T-helper 1 cell (primary cell): ENCODE results near the gene GATA2.

ENCODE experiments used
- DNase-seq, 5 donors: peaks; one replicate each; pipeline ENCODE4 v3.0.0-alpha.2; 2012 to 2020
- total RNA-seq, 4 donors: gene quantifications; one replicate each; lab custom pipeline; 2026; lab: John Stamatoyannopoulos, UW

The GATA2 gene
- 0 to 0.30 (median 0.16) reads per million in 4 donors for total RNA-seq

DNA sequence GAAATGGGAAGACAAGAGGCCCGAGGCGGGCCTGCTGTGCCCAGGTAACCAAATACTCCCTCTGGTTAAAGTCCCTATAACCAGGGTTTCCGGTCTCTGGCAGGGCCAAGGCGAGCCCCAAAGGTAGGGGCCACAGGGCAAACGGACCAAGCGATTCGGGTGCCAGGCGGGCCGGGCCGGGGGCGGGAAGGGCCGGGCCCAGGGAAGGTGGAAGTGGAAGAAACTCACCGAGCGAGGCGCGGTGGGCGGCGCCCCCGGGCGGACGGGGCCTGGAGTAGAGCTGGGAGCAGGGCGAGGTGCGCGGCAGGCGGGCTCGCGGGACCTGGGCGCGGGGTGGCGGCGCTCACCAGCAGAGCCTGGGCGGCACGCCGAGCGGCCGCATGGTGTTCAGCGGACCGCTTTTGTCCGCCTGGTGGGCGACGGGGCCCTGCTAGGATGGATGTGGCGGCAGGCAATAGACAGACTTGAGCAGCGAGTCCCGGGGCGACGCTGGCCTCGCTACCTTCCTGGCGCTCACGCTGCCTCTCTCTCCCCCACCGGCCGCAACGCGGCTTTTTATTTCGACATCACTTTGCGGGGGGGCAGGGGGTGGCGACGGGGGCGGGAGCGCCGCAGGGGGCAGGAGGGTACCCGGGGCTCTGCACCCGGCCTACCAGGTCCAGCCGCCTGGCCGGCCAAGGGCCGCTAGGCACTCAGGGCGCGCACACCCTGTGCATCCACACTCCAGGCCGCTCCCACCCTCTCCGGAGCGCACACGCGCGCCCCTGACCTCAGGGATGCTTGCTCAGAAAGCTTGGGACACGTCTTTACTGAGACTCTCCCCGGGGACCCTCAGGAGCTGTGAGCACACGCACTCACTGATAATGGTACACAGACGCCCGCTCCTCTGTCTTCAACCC is at the start of gene GATA2:
Gene GATA2 (minus strand): TSS at position 531 of the 899 bp plus-strand sequence. CDS start 6,170 bp downstream, outside the sequence.
- peak in 1 of 5 donors; percentile 26 for DNase-seq

DNA sequence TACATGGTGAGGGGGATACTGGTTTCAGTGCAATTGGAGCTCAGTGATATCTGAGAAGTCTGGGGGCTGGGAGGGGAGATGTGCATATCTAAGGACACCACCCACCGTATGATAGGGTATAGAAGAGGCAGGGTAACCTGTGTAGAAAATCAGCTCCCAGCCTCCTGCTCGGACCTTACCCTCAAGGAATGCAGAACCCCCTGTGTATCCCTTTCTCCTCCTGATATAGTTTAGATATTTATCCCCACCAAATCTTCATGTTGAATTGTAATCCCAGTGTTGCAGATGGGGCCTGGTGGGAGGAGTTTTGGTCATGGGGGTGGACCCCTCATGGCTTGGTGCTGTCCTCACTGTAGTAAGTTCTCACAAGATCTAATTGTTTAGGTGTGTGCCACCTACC is 48.2 kb upstream of the GATA2 start:
- no peak for DNase-seq

DNA sequence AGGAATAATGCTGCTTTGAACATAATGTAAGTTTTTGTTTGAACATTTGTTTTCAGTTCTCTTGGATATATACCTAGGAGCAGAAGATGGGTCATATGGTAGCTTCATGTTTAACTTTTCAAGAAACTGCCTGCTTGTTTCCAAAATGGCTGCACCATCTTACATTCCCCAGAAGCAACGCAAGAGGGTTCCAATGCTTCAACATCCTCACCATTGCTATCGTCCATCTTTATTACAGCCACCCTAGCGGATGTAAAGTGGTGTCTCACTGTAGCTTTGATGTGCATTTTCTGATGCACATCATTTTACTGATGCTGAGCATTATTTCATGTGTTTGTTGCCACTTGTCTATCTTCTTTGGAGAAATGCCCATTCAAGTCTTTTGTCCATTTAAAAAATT is 46.4 kb upstream of the GATA2 start:
- no peak for DNase-seq

DNA sequence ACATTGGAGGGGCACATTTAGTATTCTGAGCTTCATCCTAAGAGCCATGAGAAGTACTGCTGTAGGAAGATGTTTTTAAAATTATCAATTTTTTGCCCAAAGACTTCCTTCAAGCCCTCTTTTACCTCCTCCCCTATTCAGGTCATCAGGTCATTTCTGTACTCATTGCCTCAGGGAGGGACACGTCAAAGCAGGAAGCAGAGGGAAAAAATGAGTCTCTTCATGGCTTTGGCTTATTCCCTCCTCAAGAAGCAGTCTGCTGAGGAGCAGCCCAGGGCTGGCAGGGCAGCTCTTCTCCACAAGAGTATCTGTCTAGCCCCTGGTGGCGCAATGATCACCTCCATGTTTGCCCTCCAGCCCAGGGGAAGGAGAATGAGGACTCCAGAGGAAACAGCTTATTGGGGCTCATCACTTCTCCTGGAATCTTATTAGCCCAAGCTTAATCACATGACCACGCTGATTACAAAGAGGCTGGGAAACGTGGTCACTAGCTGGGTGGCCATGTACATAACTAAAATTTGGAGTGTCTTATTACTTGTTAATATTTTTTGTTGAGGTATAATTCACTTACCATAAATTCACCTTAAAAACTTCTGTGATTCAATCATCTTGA is 44.2 kb upstream of the GATA2 start:
- DNase-seq: no peak

DNA sequence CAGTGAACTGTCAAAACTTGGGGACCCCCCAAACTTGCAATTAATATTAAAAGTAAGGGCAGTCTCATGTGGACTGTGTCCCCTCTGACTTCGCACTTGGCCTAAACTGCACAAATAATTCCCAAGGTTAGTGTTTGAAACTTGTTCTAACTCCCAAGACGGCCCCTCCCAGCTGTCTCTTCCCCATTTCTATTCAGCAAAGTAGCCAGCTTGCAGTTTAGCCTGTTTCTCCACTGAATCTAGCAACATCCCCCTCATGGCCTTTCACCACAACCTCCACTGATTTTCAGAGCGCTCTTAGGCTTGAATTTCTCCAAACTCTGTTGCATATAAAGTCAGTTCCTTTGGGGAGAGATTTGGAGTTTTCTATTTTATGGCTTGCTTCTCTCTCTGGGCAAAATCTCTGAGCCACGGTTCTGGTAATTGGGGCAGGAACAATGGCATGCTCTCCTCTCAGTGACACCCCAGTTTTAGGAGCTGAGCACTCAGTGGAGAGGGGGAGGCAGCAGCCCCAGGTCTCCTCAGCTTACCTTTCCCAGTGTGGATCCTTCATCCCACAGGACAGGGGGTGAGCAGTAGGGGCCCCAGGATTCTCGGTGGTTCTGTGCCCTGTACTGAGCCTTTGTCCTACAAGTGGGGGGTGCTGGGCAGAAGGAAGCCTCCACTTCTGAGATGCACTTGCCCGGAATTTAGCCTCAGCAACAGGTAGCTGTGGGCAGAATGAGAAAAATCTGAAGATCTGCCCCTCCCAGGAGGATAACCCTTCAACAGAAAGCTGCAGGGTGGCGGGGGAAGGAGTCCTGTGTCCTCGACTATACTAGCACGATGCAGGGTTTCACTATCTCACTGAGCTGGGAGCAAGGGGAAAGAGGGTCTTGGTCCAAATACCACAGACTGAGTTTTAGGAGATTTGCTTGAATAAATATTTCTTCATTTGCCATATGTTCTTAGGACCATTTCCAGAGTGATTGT is 39.3 kb upstream of the GATA2 start:
- DNase-seq: no peak

DNA sequence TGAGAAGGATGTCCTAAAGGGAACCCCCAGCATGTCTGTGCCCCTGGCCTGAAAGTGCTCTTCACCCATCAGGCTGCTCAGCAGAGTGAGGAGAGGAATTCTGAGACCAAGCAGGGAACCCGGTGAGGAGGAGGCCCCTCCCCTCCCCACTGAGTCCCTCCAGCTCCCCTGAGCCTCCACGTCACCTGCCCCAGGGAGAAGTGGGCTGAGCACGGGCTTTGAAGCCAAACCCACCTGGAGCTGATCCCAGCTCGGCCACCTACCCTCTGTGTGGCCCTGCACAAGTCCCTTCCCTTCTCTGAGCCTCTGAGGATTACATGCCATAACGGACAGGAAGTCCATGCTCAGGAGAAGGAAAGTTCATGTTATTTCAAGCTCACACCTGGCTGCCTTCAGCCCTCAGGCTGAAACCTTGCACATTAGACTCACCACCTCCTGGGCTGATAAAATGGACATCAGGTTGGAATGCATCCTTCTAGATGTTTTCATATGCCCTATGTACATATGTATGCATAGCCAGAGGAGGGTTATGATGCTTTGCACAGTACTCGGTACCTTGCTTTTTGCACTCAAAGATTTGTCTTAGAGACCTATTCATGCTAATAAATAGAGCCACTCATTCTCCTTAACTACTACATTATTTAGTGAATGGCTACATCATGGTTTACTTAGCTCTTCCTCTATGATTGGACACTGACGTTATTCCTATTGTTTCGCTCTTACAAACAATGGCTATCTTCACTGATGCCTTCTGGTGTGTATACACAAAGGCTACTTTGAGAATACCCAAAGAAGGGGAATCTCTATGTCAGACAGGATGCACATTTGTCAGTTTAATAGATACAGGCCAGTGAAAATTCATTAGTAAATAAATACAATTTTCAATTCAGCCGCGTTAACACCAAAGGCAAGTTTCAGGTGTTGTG is 31.6 kb upstream of the GATA2 start:
- DNase-seq: no peak

DNA sequence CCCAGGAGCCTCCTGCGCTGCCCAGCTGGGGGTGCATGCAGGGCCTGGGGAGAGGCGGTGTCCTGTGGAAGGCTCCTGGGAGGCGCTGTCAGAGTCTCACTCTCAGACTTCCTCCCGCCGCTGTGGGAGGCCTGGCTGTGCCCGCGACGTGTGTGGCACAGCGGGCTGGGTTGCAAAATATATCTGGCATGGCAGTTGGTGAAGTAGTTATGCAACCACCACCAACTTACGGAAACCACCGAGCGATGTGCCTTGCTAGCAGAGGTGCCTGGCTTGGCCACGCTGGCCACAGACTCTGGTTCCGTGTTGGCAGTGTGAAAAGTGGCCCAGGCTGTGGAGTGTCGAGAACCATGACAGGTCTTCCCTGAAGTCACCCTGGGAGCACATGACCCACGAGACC is 30.6 kb upstream of the GATA2 start:
- no peak for DNase-seq

DNA sequence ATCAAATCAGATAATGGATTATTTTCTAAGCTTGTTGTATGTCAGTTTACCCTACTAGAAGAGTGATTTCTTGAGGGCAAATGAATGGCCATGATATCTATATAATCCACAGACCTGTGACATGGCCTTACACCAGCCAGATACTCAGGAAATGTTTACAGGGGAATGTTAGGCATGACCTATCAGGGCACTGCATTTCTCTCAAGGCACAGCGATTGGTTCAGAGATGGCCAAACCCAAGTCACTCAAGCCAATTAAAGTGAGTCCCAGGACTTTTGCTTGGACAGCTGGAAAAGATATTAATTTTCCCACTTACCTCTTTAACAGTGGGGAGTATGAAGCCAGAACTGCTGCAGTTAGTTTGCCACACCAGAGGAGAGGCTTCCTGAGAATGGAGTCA is 28.7 kb upstream of the GATA2 start:
- DNase-seq: no peak

DNA sequence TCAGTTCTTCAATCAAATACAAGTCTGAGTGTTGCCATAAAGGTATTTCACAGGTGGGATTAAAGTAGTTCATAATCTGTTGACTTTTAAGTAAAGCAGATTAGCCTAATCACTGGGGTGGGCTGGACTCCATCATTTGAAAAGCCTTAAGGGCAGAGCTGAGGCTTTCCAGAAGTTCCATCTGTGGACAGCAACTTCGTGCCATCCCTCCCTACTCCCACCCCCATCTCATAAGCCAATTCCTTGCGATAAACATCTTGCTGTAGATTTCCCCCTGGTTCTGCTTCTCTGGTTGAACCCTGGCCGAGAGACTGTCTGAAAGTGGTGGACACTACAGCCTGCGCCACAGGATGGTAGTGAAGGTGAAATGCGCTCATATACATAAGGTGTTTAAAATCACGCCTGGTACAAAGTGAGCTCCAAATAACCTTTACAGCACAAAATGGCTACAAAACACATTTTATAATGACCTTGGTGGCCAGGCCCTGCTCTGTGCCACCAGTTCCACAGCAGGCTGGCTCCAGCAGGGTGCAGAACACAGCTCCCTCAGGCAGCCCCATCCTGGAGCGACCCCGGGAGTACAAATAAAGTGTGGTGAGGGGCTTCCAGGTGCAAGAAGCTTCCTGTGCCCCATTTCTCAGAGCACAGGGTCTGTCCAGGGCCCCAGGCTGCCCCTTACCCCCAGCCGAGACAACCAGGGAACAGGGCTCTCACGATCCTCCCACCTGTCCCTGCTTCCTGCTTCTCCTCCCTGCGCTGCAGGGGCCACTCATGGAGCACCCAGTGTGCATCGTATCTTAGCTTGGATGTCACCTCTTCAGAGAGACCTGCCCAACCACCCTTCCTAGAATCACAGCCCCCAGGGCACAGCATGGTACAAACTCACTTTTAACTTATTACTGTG is 25.8 kb upstream of the GATA2 start:
- DNase-seq: no peak

DNA sequence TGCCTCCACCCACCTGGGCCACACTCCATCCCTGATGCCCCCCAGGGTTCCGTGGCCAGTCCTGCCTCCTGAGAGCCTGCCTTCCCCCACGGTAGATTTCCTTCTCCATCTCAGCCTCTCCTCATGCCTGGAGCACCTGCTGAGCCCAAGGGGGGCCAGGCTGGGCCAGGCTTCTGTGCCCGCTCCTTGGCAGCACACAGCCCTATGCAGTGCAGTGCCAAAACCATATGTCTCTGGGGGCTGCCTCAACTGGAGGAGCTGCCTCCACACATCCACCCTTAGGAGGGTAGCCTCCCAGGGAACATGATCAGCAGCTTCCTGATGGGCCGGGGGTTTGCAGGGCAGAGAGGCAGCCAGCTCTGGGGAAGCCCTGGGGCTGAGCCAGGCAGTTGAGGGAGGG is 24.6 kb upstream of the GATA2 start:
- DNase-seq: no peak

DNA sequence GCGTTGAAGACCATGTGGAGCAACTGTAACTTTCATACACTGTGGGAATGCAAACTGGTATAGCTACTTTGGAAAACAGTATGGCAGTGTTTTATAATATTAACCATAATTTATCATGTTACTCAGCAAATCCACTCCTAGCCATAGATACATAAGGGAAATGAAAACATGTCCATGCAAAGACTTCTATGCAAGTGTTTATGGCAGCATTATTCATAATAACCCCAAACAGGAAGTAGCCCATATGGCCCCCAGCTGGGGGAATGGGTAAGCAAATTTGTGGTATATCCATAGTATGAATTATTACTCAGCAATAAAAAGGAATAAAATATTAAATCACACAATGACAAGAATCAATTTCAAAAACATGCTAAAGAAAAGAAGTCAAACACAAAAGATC is 23.0 kb upstream of the GATA2 start:
- no peak for DNase-seq

DNA sequence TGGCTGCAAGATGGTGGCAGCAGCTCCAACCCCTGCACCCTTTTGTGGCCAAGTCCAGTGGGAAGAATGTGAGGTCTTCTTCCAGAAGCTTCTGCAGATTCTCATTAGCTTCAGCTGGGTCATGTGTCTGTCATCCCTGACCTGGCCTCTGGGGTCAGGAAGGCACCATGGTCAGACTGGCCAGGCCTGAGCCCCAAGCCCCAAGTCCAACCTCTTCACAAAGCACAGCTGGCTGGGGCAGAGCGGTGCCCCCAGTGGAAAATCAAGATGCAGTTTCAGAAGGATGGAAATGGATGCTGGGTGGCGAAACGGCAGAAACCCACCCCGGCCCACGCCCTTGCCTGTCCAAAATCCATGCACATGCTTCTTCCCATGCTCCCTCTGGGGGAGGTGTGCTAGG is 15.9 kb upstream of the GATA2 start:
- no peak for DNase-seq

DNA sequence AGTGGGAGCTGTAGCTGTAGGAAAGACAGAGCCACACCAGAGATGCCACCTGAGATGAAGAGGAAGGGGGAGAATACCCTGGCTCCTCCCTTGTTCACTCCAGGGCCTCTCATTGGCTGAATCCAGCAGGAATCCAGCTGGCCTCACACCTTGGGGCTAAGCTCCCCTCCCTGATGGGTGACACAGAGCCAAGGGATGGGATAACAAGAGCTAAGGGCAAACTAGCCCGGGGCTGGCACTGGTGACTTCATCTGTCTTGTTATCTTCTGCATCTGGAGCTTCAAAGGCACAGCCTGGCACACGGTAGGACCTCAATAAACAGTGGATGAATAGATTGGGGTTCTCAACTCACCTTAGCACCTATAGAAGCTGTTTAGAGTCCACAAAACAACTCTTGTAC is 13.8 kb upstream of the GATA2 start:
- DNase-seq: no peak

DNA sequence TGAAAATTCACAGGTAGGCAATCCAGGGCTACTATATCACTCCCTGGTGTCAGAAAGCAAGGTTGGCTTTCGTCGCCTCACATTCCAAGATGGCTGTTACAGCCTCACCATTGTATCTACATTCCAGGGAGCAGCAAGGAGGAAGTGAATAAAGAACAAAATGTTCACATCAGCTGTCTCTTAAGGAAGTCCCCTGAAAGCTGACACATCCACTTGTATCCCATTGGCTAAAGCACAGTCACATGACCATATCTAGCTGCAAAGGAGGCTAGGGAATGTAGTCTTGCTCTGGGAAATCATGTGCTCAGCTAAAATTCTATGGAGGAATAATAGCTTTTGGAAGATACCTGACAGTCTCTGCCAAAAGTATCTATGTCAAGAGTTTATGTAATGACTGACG is 12.8 kb upstream of the GATA2 start:
- no peak for DNase-seq

DNA sequence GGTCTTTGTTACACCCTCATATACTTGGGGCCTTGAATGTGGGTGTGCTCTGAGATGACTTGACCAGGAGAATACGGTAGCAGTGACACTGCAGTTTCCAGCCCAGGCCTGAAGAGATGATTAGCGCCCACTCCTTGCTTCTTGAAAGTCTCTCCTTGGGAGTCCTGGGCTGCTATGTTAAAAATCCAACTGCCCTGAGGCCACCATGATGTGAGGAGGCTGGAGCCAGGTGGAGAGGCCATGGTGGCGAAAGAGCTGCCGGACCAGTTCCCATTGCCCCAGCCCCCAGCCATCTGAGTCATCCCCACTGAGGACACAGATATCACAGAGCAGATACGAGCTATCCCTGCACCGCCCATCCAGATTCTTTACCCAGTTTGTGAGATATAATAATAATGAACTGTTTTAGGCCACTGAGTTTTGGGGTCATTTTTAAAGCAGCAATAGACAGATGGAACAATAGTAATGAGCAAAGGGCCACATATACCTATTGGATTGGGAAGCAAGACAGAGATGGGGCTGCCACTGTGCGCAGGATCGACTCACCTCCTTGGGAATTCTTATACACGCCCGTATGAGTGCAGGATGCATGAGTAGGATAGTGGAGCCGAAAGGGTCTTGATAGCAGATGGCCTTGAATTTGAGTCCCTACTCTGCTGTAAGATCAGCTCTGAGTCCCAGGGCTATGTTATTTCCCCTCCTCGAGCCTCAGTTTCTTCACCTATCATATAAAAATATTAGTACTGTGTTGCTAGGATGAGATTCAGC is 12.1 kb upstream of the GATA2 start:
- DNase-seq: no peak

DNA sequence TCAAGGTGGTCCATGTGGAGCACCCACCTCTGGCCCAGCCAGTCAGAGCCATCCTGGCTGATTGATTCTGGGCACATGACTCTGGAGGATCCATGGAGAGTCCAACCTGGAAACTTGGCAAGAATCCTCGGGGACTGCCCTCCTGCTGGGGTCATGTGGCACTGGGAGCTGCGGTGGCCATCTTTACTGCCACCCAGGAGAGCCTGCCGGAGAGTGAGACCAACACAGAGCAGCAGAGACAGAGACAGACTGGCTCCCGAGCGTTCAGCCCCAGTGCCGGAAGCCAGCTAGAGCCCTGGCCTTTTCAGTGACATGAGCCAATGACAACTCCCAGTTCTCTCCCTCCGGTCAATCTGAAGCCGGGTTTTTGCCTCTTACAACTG is 11.5 kb upstream of the GATA2 start:
- no peak for DNase-seq

DNA sequence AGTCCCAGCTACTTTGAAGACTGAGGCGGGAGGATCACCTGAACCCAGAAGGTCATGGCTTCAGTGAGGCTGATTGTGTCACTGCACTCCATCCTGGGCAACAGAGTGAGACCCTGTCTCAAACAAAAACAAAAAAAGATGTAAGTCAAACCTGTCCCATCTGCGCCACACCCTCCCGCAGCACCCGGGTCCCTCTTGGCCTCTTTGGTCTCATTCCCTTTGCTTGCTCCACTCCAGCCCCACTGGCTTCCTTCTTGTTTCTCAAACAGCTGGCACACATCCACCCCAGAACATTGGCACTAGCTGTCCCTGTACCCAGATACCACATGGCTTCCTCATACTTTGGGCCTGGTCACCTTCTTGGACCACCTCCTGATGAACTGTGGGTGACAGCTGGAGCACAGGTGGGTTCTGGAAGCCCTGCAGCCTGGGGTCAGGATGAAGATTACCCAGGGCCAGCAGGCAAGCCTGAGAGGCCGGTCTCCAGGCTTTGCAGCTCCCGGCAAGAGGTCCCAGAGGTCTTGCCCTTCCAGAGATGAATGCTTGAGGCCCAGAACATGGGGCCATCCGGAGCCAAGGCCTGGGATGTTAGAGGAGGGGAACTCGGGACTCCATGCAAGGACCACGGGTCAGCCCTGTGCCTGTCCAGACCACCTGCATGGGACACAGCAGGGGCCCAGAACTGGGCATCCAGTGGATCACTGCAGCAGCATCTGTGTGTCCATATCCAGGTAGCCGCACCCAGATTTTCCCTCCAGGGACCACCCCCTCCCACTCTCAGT is 10.9 kb upstream of the GATA2 start:
- DNase-seq: no peak

DNA sequence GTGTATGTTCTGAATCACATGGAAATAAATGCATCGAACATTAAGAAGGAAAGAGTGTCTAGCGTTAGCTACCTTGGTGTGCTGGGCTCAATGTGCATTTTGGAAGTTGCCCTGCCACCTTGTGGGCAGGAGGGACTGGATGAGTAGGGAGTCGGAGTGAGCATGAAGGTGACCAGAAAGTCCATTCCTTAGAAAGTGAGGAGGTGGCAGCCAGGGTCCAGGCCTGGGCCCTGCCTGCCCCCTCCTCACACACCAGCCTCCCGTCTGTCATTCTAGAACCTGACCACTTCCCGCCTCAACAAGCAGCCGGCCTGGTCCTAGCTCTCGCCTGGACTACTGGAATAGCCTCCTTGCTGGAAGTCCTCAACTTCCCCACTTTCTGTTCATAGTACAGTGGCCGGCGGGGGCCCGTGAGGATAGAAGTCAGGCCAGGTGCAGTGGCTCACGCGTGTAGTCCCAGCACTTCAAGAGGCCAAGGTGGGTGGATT is 10.2 kb upstream of the GATA2 start:
- no peak for DNase-seq

DNA sequence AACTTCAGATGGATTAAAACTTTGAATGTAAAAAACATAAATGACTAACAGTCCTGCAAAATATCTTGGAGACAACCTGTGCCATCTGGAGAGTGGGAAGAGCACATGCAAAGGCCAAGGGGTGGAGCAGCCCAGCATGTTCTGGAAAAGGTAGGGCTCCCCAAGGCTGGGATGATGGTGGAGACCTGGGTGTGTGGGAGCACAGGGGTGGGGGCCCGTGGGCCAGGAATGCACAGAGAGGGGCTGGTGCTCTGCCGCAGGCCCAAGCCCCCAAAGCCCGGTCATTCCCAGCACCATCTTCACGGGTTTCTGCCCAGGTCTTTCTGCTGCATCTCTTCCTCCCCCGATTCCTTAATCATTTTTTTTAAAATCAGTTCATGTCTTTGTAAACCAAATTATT is 9.7 kb upstream of the GATA2 start:
- no peak for DNase-seq
